GM23338 (cell line): ENCODE results near the gene HHIPL1. TPM values are rescaled to one million over a fixed set of nuclear protein-coding genes. Genes with fewer than 3 reads are reported as not detected.

Source experiments
- ATAC-seq: fragments of 200-7000 bp; cut with Tn5 transposase; 3 replicates; pipeline ENCODE4 v1.9.1; 2020
- DNase-seq: peaks from one replicate; pipeline ENCODE4 v3.0.0-alpha.2; 2015; ENCODE audit warnings: low spot score
- H2AFZ ChIP-seq: fragments of 200-600 bp; sonication (generic); 2 replicates; pipeline ENCODE4 v1.8.0; 2016; ENCODE audit warnings: antibody characterized with exemption, mild to moderate bottlenecking, moderate library complexity
- H3F3A ChIP-seq: fragments of 200-600 bp; sonication (generic); replicated peaks from 2 replicates; pipeline ENCODE4 v1.8.0; 2017; ENCODE audit warnings: antibody characterized with exemption, mixed run types, low read depth
- H3K27ac ChIP-seq: fragments of 200-600 bp; sonication (generic); 2 replicates; pipeline ENCODE4 v1.6.1; 2016; ENCODE audit warnings: low read depth
- H3K27me3 ChIP-seq: fragments of 200-600 bp; sonication (generic); 2 replicates; pipeline ENCODE4 v1.8.0; 2016; ENCODE audit warnings: mild to moderate bottlenecking, mixed run types, moderate library complexity; ENCODE audit not compliant: insufficient read depth
- H3K36me3 ChIP-seq: fragments of 200-600 bp; sonication (generic); 2 replicates; pipeline ENCODE4 v1.8.0; 2016; ENCODE audit warnings: mild to moderate bottlenecking; ENCODE audit not compliant: insufficient read depth
- H3K4me1 ChIP-seq: fragments of 200-600 bp; sonication (generic); 2 replicates; pipeline ENCODE4 v1.8.0; 2016; ENCODE audit warnings: mild to moderate bottlenecking, moderate library complexity; ENCODE audit not compliant: insufficient read depth
- H3K4me2 ChIP-seq: fragments of 200-600 bp; sonication (generic); 2 replicates; pipeline ENCODE4 v1.7.1; 2017; ENCODE audit warnings: mixed run types
- H3K4me3 ChIP-seq: fragments of 200-600 bp; sonication (generic); 2 replicates; pipeline ENCODE4 v1.6.1; 2016; ENCODE audit warnings: mixed run types
- H3K79me2 ChIP-seq: fragments of 200-600 bp; sonication (generic); replicated peaks from 2 replicates; pipeline ENCODE4 v1.8.0; 2017; ENCODE audit warnings: mild to moderate bottlenecking; ENCODE audit not compliant: insufficient read depth
- H3K9me2 ChIP-seq: fragments of 200-600 bp; sonication (generic); 2 replicates; pipeline ENCODE4 v1.8.0; 2017; ENCODE audit not compliant: insufficient read depth
- H4K20me1 ChIP-seq: fragments of 200-600 bp; sonication (generic); replicated peaks from 2 replicates; pipeline ENCODE4 v1.8.0; 2017; ENCODE audit warnings: mild to moderate bottlenecking; ENCODE audit not compliant: insufficient read depth
- H3K27ac Mint-ChIP-seq: 2 replicates; pipeline ENCODE4 v1.8.0; 2020; ENCODE audit warnings: inconsistent platforms, mild to moderate bottlenecking, moderate library complexity, mixed read lengths
- H3K27me3 Mint-ChIP-seq: 3 replicates; pipeline ENCODE4 v1.8.0; 2022; ENCODE audit warnings: low read depth, mild to moderate bottlenecking, moderate library complexity, mixed read lengths, inconsistent platforms; ENCODE audit not compliant: insufficient read depth, poor library complexity
- H3K36me3 Mint-ChIP-seq: 3 replicates; pipeline ENCODE4 v1.8.0; 2021; ENCODE audit warnings: low read depth, mild to moderate bottlenecking, inconsistent platforms, moderate library complexity, mixed read lengths
- H3K4me1 Mint-ChIP-seq: 3 replicates; pipeline ENCODE4 v1.8.0; 2020; ENCODE audit warnings: mild to moderate bottlenecking, inconsistent platforms, mixed read lengths
- H3K4me3 Mint-ChIP-seq: 3 replicates; pipeline ENCODE4 v1.8.0; 2021; ENCODE audit warnings: moderate library complexity, mild to moderate bottlenecking, inconsistent platforms, mixed read lengths
- H3K9me3 Mint-ChIP-seq: 3 replicates; pipeline ENCODE4 v1.8.0; 2020; ENCODE audit warnings: moderate library complexity, mild to moderate bottlenecking, inconsistent platforms, mixed read lengths
- CREB1 ChIP-seq: fragments of 250-450 bp; sonication (Bioruptor Pico); IDR thresholded peaks from 2 replicates; pipeline ENCODE4 v1.5.0; 2020; ENCODE audit warnings: low read depth, mild to moderate bottlenecking, moderate library complexity
- CTCF ChIP-seq, 2 experiments: fragments of 200-600 bp in 1 of 2; sonication (generic) in 1 of 2; conservative IDR thresholded peaks; 2 replicates each; pipeline versions ENCODE4 v1.5.1 to v1.6.1; 2016 to 2017; ENCODE audit warnings: antibody characterized with exemption in 2 of 2, low read depth in 2 of 2, mild to moderate bottlenecking in 2 of 2, moderate library complexity in 1 of 2
- ETS1 ChIP-seq: IDR thresholded peaks from 2 replicates; pipeline ENCODE4 v1.6.1; 2016; ENCODE audit warnings: antibody characterized with exemption
- EZH2 ChIP-seq: fragments of 200-600 bp; sonication (generic); IDR thresholded peaks from one replicate; pipeline ENCODE4 v1.8.0; 2017; ENCODE audit warnings: antibody characterized with exemption, mild to moderate bottlenecking, low read depth; ENCODE audit not compliant: unreplicated experiment
- EZH2phosphoT487 ChIP-seq: fragments of 200-600 bp; sonication (generic); IDR thresholded peaks from one replicate; pipeline ENCODE4 v1.8.1; 2018; ENCODE audit warnings: antibody characterized with exemption; ENCODE audit not compliant: unreplicated experiment
- JUNB ChIP-seq: IDR thresholded peaks from one replicate; pipeline ENCODE4 v1.6.1; 2016; ENCODE audit warnings: antibody characterized with exemption; ENCODE audit not compliant: unreplicated experiment
- NANOG ChIP-seq: IDR thresholded peaks from 2 replicates; pipeline ENCODE4 v1.6.1; 2016; ENCODE audit warnings: antibody characterized with exemption, borderline replicate concordance
- POLR2AphosphoS5 ChIP-seq: IDR thresholded peaks from 2 replicates; pipeline ENCODE4 v1.6.1; 2016; ENCODE audit warnings: antibody characterized with exemption, low read depth
- REST ChIP-seq: IDR thresholded peaks from one replicate; pipeline ENCODE4 v1.6.1; 2018; ENCODE audit warnings: antibody characterized with exemption; ENCODE audit not compliant: unreplicated experiment
- STAT1 ChIP-seq: IDR thresholded peaks from one replicate; pipeline ENCODE4 v1.6.1; 2016; ENCODE audit warnings: antibody characterized with exemption; ENCODE audit not compliant: unreplicated experiment
- ZNF114 ChIP-seq: fragments of 250-450 bp; sonication (Bioruptor Pico); IDR thresholded peaks from 2 replicates; pipeline ENCODE4 v1.5.0; 2020; ENCODE audit warnings: mild to moderate bottlenecking, moderate library complexity
- ZNF331 ChIP-seq: fragments of 250-450 bp; sonication (Bioruptor Pico); IDR thresholded peaks from 2 replicates; pipeline ENCODE4 v1.5.0; 2020; ENCODE audit warnings: low read depth, mild to moderate bottlenecking, moderate library complexity
- ZNF462 ChIP-seq: fragments of 250-450 bp; sonication (Bioruptor Pico); IDR thresholded peaks from 2 replicates; pipeline ENCODE4 v1.5.0; 2020; ENCODE audit warnings: mild to moderate bottlenecking, moderate library complexity
- polyA plus RNA-seq: library from polyadenylated mRNA; unstranded; fragments of >200 nt; fragmentation: Nextera tagmentation; extraction: Ambion mirVana; gene quantifications from 2 replicates; pipeline ENCODE4 v1.2.1, GENCODE V29; 2016
- total RNA-seq: library from RNA; depleted of rRNA; stranded (reverse); fragments of >200 nt; shearing (Covaris generic); gene quantifications from 2 replicates; pipeline ENCODE4 v1.2.3, GENCODE V29; 2014

HHIPL1 gene
- total and polyA plus RNA-seq, 2 experiments from 2014 or later = 1.9 to 2.0 TPM

GRCh38 chr14:99674776-99675381, 29.9 kb downstream of the HHIPL1 start:
- no peak for ATAC-seq
- Mint-ChIP-seq H3K36me3 (peaks cover 22% of the 10 kb centered on the region; the same call in 2 of the 3 replicates), H3K27ac (no peak overlapping the region), H3K27me3 (peaks cover 10% of the 10 kb centered on the region), H3K4me1 (peaks cover 34% of the 10 kb centered on the region), H3K4me3 (no peak overlapping the region), H3K9me3 (peaks cover 27% of the 10 kb centered on the region)
- Histone ChIP-seq H3K27ac (no peak overlapping the region), H3K4me2 (no peak overlapping the region), H3F3A (no peaks in the 10 kb centered on the region), H3K79me2 (no peaks in the 10 kb centered on the region), H3K36me3 (no peaks in the 10 kb centered on the region), H2AFZ (no peak overlapping the region), H4K20me1 (no peaks in the 10 kb centered on the region), H3K9me2 (no peaks in the 10 kb centered on the region), H3K27me3 (no peaks in the 10 kb centered on the region), H3K4me1 (peaks cover 31% of the 10 kb centered on the region), H3K4me3 (no peak overlapping the region)
- TF ChIP-seq REST = no peak
- TF ChIP-seq ZNF114 = no peak
- TF ChIP-seq POLR2AphosphoS5 = no peak
- no peak for TF ChIP-seq ZNF462 (CRISPR knock-in tag)
- no peak for TF ChIP-seq CREB1
- no peak for TF ChIP-seq EZH2
- TF ChIP-seq ZNF331 (CRISPR knock-in tag) = no peak
- no peak for TF ChIP-seq NANOG
- TF ChIP-seq CTCF (conservative IDR thresholded peaks at IDR 0.05; ENCODE audit: low read depth in 2 of 2) = no peak
- TF ChIP-seq STAT1 = no peak
- TF ChIP-seq EZH2phosphoT487 = no peak
- TF ChIP-seq ETS1 = no peak
- no peak for TF ChIP-seq JUNB
- DNase-seq = no peak
